HepG2 (cell line): ENCODE data around the gene FGF19. TPM values are rescaled to one million over a fixed set of nuclear protein-coding genes. Genes with fewer than 3 reads are reported as not detected.

ENCODE experiments used
- ATAC-seq: fragments of 200-7000 bp; cut with Tn5 transposase; 3 replicates; pipeline ENCODE4 v1.9.1; 2020; ENCODE audit warnings: mild to moderate bottlenecking, moderate library complexity
- BruUV-seq: library from RNA; stranded (reverse); fragments of 400-500 nt; replicated peaks from 2 replicates; lab custom pipeline; 2021; lab: Mats Ljungman, UMichigan
- CTCF ChIA-PET: fragments of 300-600 bp; formaldehyde crosslinking; extraction: SDS; loops from one replicate; lab custom pipeline; 2021; ENCODE audit warnings: low total read pairs, inconsistent platforms, low intra/inter-chr PET ratio; lab: Yijun Ruan, JAX
- POLR2A ChIA-PET: fragments of 350-600 bp; sonication (Branson Sonifier 250); formaldehyde crosslinking; loops from one replicate; lab custom pipeline; 2020; ENCODE audit warnings: antibody characterized with exemption, inconsistent platforms; lab: Yijun Ruan, JAX
- DNase-seq: peaks from one replicate; pipeline ENCODE4 v3.0.0-alpha.2; 2015; ENCODE audit warnings: low spot score
- FAIRE-seq: peaks from 3 replicates; lab custom pipeline; 2011; peaks lifted over from hg19 to GRCh38; lab: Jason Lieb, UNC
- H2AFZ ChIP-seq: one replicate; pipeline ENCODE4 v1.6.1; 2011; ENCODE audit warnings: low read length, inconsistent platforms
- H3K27ac ChIP-seq: fragments of 300-600 bp; 3 replicates; pipeline ENCODE4 v1.8.0; 2011; ENCODE audit warnings: mixed run types, mild to moderate bottlenecking, mixed read lengths, low read length, inconsistent platforms; ENCODE audit not compliant: insufficient read depth; ENCODE audit errors: extremely low read length
- H3K27me3 ChIP-seq, 2 experiments: fragments of 200-600 bp in 1 of 2; 2 replicates in 1 of 2; 3 replicates in 1 of 2; pipeline versions ENCODE4 v1.6.0 to v1.8.0; 2011; ENCODE audit warnings: low read length in 2 of 2, mild to moderate bottlenecking in 2 of 2, moderate library complexity in 2 of 2, inconsistent platforms in 1 of 2; ENCODE audit not compliant: insufficient read depth in 2 of 2, control insufficient read depth in 1 of 2
- H3K36me3 ChIP-seq, 2 experiments: fragments of 200-600 bp in 1 of 2; replicated peaks in 1 of 2; 2 replicates in 1 of 2; 3 replicates in 1 of 2; pipeline versions ENCODE4 v1.5.1 to v1.8.0; 2011; ENCODE audit warnings: low read length in 2 of 2, inconsistent platforms in 1 of 2; ENCODE audit not compliant: insufficient read depth in 2 of 2, control insufficient read depth in 1 of 2
- H3K4me1 ChIP-seq: 2 replicates; pipeline ENCODE4 v1.5.1; 2012; ENCODE audit warnings: low read length, inconsistent platforms; ENCODE audit not compliant: insufficient read depth
- H3K4me2 ChIP-seq: 2 replicates; pipeline ENCODE4 v1.6.0; 2011; ENCODE audit warnings: low read depth, low read length, inconsistent platforms
- H3K4me3 ChIP-seq, 3 experiments: fragments of 200-600 bp in 1 of 3; sonication (generic), shearing (Covaris generic) in 1 of 3; replicated peaks in 1 of 3; 2 replicates each; pipeline ENCODE4 v1.5.1; 2011 to 2016; ENCODE audit warnings: low read length in 3 of 3, inconsistent platforms in 2 of 3, low read depth in 2 of 3, mild to moderate bottlenecking in 2 of 3, control low read depth in 1 of 3, mixed read lengths in 1 of 3; ENCODE audit not compliant: insufficient read depth in 1 of 3
- H3K79me2 ChIP-seq: one replicate; pipeline ENCODE4 v1.6.1; 2011; ENCODE audit warnings: low read length, inconsistent platforms; ENCODE audit not compliant: insufficient read depth
- H3K9ac ChIP-seq: 2 replicates; pipeline ENCODE4 v1.6.0; 2011; ENCODE audit warnings: mild to moderate bottlenecking, low read depth, low read length, inconsistent platforms; ENCODE audit not compliant: insufficient read depth
- H3K9me3 ChIP-seq: 2 replicates; pipeline ENCODE4 v1.5.1; 2012; ENCODE audit warnings: mild to moderate bottlenecking, low read length
- H4K20me1 ChIP-seq: 2 replicates; pipeline ENCODE4 v1.6.0; 2011; ENCODE audit warnings: inconsistent platforms, mild to moderate bottlenecking, low read length, moderate library complexity; ENCODE audit not compliant: insufficient read depth
- GLI4 ChIP-seq: sonication (generic); formaldehyde crosslinking; IDR thresholded peaks from 2 replicates; pipeline ENCODE4 v1.5.1; 2020; ENCODE audit warnings: missing genetic modification reagents, mild to moderate bottlenecking, moderate library complexity, borderline replicate concordance
- HMG20A ChIP-seq: IDR thresholded peaks from 2 replicates; pipeline ENCODE4 v1.6.1; 2016; ENCODE audit warnings: borderline replicate concordance
- IRX3 ChIP-seq: sonication (generic); formaldehyde crosslinking; IDR thresholded peaks from 2 replicates; pipeline ENCODE4 v1.8.1; 2023; ENCODE audit warnings: mild to moderate bottlenecking, low read depth, missing genetic modification reagents, borderline replicate concordance
- KLF12 ChIP-seq: sonication (generic); formaldehyde crosslinking; IDR thresholded peaks from 2 replicates; pipeline ENCODE4 v1.4.0; 2020; ENCODE audit warnings: missing genetic modification reagents, borderline replicate concordance
- KLF9 ChIP-seq: IDR thresholded peaks from 2 replicates; pipeline ENCODE4 v1.6.1; 2016; ENCODE audit warnings: low read depth
- KMT2B ChIP-seq: IDR thresholded peaks from 2 replicates; pipeline ENCODE4 v1.6.1; 2016; ENCODE audit warnings: missing genetic modification reagents, missing compliant biosample characterization
- RFX1 ChIP-seq: fragments of 450-650 bp; IDR thresholded peaks from 2 replicates; pipeline ENCODE4 v1.6.1; 2017
- ZFP37 ChIP-seq: sonication (generic); formaldehyde crosslinking; IDR thresholded peaks from 2 replicates; pipeline ENCODE4 v1.4.0; 2020; ENCODE audit warnings: missing genetic modification reagents, borderline replicate concordance
- ZNF143 ChIP-seq: sonication (generic); formaldehyde crosslinking; IDR thresholded peaks from 2 replicates; pipeline ENCODE4 v1.4.0; 2020; ENCODE audit warnings: missing genetic modification reagents
- ZNF234 ChIP-seq: sonication (generic); formaldehyde crosslinking; conservative IDR thresholded peaks from 2 replicates; pipeline ENCODE4 v1.5.1; 2020; ENCODE audit warnings: mild to moderate bottlenecking, missing genetic modification reagents
- ZNF598 ChIP-seq: sonication (generic); formaldehyde crosslinking; IDR thresholded peaks from 2 replicates; pipeline ENCODE4 v1.5.1; 2020; ENCODE audit warnings: mild to moderate bottlenecking, missing genetic modification reagents, borderline replicate concordance
- ZSCAN31 ChIP-seq: sonication (generic); formaldehyde crosslinking; IDR thresholded peaks from 2 replicates; pipeline ENCODE4 v1.5.0; 2020; ENCODE audit warnings: low read depth, mild to moderate bottlenecking, missing genetic modification reagents
- WGBS: methylation state at CpG from one replicate; pipeline ENCODE4 v1.1.6; 2017; ENCODE audit warnings: low lambda C conversion rate; 5-methylcytosine and 5-hydroxymethylcytosine counted together
- in situ Hi-C: cut with HindIII; loops from 2 replicates; pipeline ENCODE4 v1.10.0; 2017; ENCODE audit warnings: low pct_unique_long_range_greater_than_20kb; ENCODE audit not compliant: extremely low pct_ligation_motif_present
- intact Hi-C: fragments of 100-400 bp; cut with micrococcal nuclease; formaldehyde crosslinking; loops from one replicate; pipeline ENCODE4 v1.10.0; 2022; ENCODE audit not compliant: unreplicated experiment
- polyA plus RNA-seq, 8 experiments: library from polyadenylated mRNA; depleted of rRNA in 3 of 8; stranded (reverse) in 7 of 8; unstranded in 1 of 8; fragments of >200 nt; fragmentation: Illumina TruSeq in 4 of 8; extraction: Trizol in 4 of 8; gene quantifications; 2 replicates each; pipeline versions ENCODE4 v1.2.1 to v1.2.3, GENCODE V29; 2011 to 2016; ENCODE audit warnings: low read depth in 4 of 8, missing spikeins in 1 of 8, mixed read lengths in 1 of 8; ENCODE audit not compliant: insufficient read depth in 1 of 8
- total RNA-seq, 5 experiments: library from RNA; depleted of rRNA; stranded (reverse); fragments of >200 nt; fragmentation: Illumina TruSeq; extraction: Trizol; gene quantifications; 2 replicates each; pipeline ENCODE4 v1.2.3, GENCODE V29; 2016; ENCODE audit warnings: low read depth in 1 of 5

The FGF19 gene
- total and polyA plus RNA-seq, 2 of the 13 experiments (the other 11 are each of a cell fraction or from before 2014, with no cell fraction given), result 0.07 TPM; not detected in 1

DNA sequence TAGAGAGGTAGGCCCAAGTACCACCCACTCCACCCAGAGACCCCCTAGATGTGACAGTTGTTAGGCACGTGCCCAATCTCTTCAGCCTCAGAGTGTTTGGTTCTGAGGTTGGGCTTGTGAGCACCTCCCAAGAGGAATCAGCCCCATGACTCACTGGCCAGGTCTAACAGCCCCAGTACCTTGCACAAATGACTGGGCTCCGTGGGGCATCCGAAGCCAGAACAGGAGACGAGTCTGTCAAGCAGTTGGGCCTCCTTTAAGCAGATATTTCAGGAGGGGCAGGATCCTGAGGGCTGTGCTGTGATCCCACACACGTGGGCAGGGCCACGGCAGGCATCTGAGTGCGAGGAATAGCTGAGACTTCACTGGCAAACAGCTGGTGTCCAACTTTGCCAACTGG, 29.1 kb upstream of the FGF19 start:
- H3K79me2 ChIP-seq, result no peaks in the 10 kb centered on the region
- no peaks in the 10 kb centered on the region for H3K4me1 ChIP-seq
- ChIA-PET POLR2A (no interaction called here), CTCF (no interaction called here)
- no peak overlapping the region for H3K27ac ChIP-seq
- TF ChIP-seq ZFP37, result no peak
- TF ChIP-seq GLI4 (CRISPR knock-in tag), result no peak
- TF ChIP-seq ZNF234 (CRISPR knock-in tag), result no peak
- TF ChIP-seq KLF12 (CRISPR knock-in tag), result no peak
- no peak for TF ChIP-seq ZSCAN31 (CRISPR knock-in tag)
- no peak for TF ChIP-seq IRX3 (CRISPR knock-in tag)
- TF ChIP-seq ZNF598 (CRISPR knock-in tag), result no peak
- no peak for TF ChIP-seq KMT2B (CRISPR knock-in tag)
- TF ChIP-seq RFX1, result no peak
- TF ChIP-seq KLF9 (CRISPR knock-in tag), result no peak
- TF ChIP-seq HMG20A (CRISPR knock-in tag), result no peak
- TF ChIP-seq ZNF143 (CRISPR knock-in tag), result no peak
- WGBS, result 17% methylated on average over 7 of the region's 7 CpGs
- no peak for ATAC-seq
- H3K27me3 ChIP-seq, result peaks cover 2 to 36% of the 10 kb centered on the region in 2 experiments; a peak in 4 of 5 replicates
- in situ Hi-C loops, result no loop called here
- intact Hi-C loops, result no loop called here
- peaks cover 11% of the 10 kb centered on the region; the same call in 1 of the 2 replicates for H3K9me3 ChIP-seq
- H4K20me1 ChIP-seq, result no peaks in the 10 kb centered on the region
- H3K4me3 ChIP-seq, result no peak overlapping the region
- DNase-seq, result no peak
- no peaks in the 10 kb centered on the region for H3K36me3 ChIP-seq
- H3K4me2 ChIP-seq, result no peak overlapping the region
- FAIRE-seq, result no peak
- BruUV-seq, result no TSS peak
- H2AFZ ChIP-seq, result no peak overlapping the region
- no peak overlapping the region for H3K9ac ChIP-seq
